NCI-H146 treated with DMSO at 0.1 percent for 48 hours (cell line): Measurements from ENCODE around the gene RIPOR1.
A peak's percentile ranks its signal among the peaks of the same experiment; 100 is the strongest.
"Not testable (repeated sequence)": the region's sequence is repeated elsewhere in the genome, so short reads cannot be mapped to it uniquely, and the experiment has no call there.

Experiments used
- DNase-seq: peaks from one replicate; lab custom pipeline; 2025; ENCODE audit not compliant: unreplicated experiment; lab: John Stamatoyannopoulos, UW

The RIPOR1 gene

GRCh38 chr16:67528222-67528869, at the start of gene RIPOR1:
Gene RIPOR1, plus strand, starts transcription at chr16:67528829. Its CDS starts 9,618 bp downstream, at chr16:67538447.
- no peak for DNase-seq

- DNase-seq = peak; percentile 83
These were observed 47.6 kb upstream of the RIPOR1 start, which contains the start of gene ATP6V0D1 for GRCh38 chr16:67480833-67481560. Gene ATP6V0D1, minus strand, starts transcription at chr16:67481157. Its CDS starts 71 bp downstream, at chr16:67481086.

GRCh38 chr16:67481561-67482232, 46.9 kb upstream of the RIPOR1 start:
- peak; percentile 20 for DNase-seq

- DNase-seq = no peak
These were observed 46.2 kb upstream of the RIPOR1 start for GRCh38 chr16:67482233-67482924.

- DNase-seq = no peak
These were observed 45.5 kb upstream of the RIPOR1 start, which contains the start of gene AGRP for GRCh38 chr16:67483150-67483549. Gene AGRP, minus strand, starts transcription at chr16:67483547. Its CDS starts 149 bp downstream, at chr16:67483398.

- no peak for DNase-seq
These were observed 44.7 kb upstream of the RIPOR1 start for GRCh38 chr16:67483731-67484525.

GRCh38 chr16:67486805-67487204, 41.8 kb upstream of the RIPOR1 start:
- no peak for DNase-seq

- DNase-seq = not testable (repeated sequence)
These were observed 41.1 kb upstream of the RIPOR1 start for GRCh38 chr16:67487561-67487960.

GRCh38 chr16:67489401-67490083, 39.1 kb upstream of the RIPOR1 start:
- DNase-seq = no peak

GRCh38 chr16:67490335-67491096, 38.1 kb upstream of the RIPOR1 start:
- DNase-seq = no peak

- DNase-seq = no peak
These were observed 29.5 kb upstream of the RIPOR1 start for GRCh38 chr16:67499106-67499505.

GRCh38 chr16:67504031-67505021, 24.3 kb upstream of the RIPOR1 start:
- no peak for DNase-seq

GRCh38 chr16:67506468-67506867, 22.2 kb upstream of the RIPOR1 start:
- DNase-seq = no peak

GRCh38 chr16:67509016-67509415, 19.6 kb upstream of the RIPOR1 start:
- DNase-seq = no peak

- not testable (repeated sequence) for DNase-seq
These were observed 14.7 kb upstream of the RIPOR1 start for GRCh38 chr16:67513892-67514291.

- peak; percentile 31 for DNase-seq
These were observed 14.2 kb upstream of the RIPOR1 start for GRCh38 chr16:67514382-67514828.

GRCh38 chr16:67516296-67517154, 12.1 kb upstream of the RIPOR1 start:
- no peak for DNase-seq
